ENCODE measurements around the gene KDM7A. TPM values are rescaled to one million over a fixed set of nuclear protein-coding genes. Genes with fewer than 3 reads are reported as not detected.

Gene KDM7A
- total RNA-seq, 6 donors from 2014 or later, result 12.9 to 41.8 (median 18.2) TPM

DNA sequence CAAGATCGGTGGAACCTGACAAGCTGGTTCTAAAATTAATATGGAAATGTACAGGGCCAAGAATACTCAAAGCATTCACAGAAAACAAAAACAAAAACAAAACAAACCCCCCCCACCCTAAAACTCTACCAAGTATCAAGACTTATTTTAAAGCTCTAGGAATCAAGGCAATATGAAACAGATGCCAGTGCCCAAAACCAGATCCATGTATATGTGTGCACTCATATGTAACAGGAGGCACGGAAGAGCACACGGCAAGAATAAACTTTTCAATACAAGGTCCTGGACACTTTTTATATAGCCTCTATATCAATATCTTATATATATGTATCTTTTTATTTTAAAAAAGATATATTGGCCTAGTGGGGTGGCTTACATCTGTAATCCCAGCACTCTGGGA, 35.5 kb downstream of the KDM7A start:
- no peak for ATAC-seq (ENCODE audit: low FRiP score in 2 of 2)
- H3K36me3 ChIP-seq, result peaks cover 0 to 8% (median 0%) of the 10 kb centered on the region in 4 donors
- no peak overlapping the region for H3K27ac ChIP-seq
- H3K27me3 ChIP-seq, result no peaks in the 10 kb centered on the region
- H3K9me3 ChIP-seq, result no peaks in the 10 kb centered on the region
- no peaks in the 10 kb centered on the region for H3K4me1 ChIP-seq
- WGBS, 2 donors, result 95 to 96% methylated on average over 3 of the region's 3 CpGs
- no peak for DNase-seq
- TF ChIP-seq, protein P1, sequence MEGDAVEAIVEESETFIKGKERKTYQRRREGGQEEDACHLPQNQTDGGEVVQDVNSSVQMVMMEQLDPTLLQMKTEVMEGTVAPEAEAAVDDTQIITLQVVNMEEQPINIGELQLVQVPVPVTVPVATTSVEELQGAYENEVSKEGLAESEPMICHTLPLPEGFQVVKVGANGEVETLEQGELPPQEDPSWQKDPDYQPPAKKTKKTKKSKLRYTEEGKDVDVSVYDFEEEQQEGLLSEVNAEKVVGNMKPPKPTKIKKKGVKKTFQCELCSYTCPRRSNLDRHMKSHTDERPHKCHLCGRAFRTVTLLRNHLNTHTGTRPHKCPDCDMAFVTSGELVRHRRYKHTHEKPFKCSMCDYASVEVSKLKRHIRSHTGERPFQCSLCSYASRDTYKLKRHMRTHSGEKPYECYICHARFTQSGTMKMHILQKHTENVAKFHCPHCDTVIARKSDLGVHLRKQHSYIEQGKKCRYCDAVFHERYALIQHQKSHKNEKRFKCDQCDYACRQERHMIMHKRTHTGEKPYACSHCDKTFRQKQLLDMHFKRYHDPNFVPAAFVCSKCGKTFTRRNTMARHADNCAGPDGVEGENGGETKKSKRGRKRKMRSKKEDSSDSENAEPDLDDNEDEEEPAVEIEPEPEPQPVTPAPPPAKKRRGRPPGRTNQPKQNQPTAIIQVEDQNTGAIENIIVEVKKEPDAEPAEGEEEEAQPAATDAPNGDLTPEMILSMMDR (IDR thresholded peaks at IDR 0.05), result no peak
- TF ChIP-seq EP300 (IDR thresholded peaks at IDR 0.05) (no peak), POLR2A (IDR thresholded peaks at IDR 0.05) (no peak), POLR2AphosphoS5 (IDR thresholded peaks at IDR 0.05) (no peak)
- H3K4me3 ChIP-seq, result no peak overlapping the region

DNA sequence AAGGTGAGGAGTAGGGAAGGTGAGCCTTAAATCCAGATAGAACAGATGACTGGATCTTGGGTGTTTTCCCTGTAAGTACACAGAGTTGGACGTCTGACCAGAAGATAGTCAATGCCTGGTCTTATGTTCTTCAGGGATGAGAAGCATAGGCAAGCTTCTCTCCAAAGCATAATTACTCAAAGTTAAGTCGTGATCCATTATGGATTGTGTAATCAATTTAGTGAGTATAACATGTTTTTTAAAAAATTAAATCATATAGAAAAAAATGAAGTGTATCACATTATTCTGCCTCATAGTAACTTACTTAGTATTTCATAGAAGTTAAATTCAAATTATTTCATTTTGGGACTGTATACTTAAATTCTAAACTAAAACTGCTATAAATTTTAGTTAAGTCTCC, 39.7 kb downstream of the KDM7A start:
- ATAC-seq (ENCODE audit: low FRiP score in 2 of 2) (no peak), DNase-seq (no peak)
- H3K36me3 ChIP-seq, result peaks cover 0 to 17% (median 7%) of the 10 kb centered on the region in 4 donors
- H3K27ac ChIP-seq, result no peak overlapping the region
- WGBS, 2 donors, result 91 to 96% methylated on average over 2 of the region's 2 CpGs
- H3K4me1 ChIP-seq, result no peaks in the 10 kb centered on the region
- TF ChIP-seq, protein P1 (IDR thresholded peaks at IDR 0.05), result no peak
- TF ChIP-seq POLR2AphosphoS5 (IDR thresholded peaks at IDR 0.05) (no peak), POLR2A (IDR thresholded peaks at IDR 0.05) (no peak), EP300 (IDR thresholded peaks at IDR 0.05) (no peak)
- H3K27me3 ChIP-seq, result no peaks in the 10 kb centered on the region
- no peaks in the 10 kb centered on the region for H3K9me3 ChIP-seq
- no peak overlapping the region for H3K4me3 ChIP-seq

DNA sequence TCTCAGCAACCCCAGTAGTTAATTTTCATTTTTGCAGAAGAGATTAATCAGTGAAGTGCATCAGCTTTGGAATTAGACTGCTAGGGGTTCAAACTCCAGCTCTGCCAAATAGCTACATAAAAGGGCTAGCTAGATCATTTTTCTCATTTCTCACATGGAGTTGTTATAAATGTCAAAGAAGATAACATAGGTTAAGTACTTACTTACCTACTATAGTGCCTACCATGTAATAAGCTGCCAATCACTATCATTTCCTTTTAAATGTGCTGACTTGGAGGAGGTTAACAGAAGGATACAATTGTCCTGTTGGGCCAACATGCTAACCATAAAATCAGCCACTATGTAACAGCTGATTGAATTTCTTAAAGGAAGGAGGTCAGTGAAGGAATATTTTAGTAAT, 40.7 kb downstream of the KDM7A start:
- TF ChIP-seq EP300 (IDR thresholded peaks at IDR 0.05) (no peak), POLR2AphosphoS5 (IDR thresholded peaks at IDR 0.05) (no peak), POLR2A (IDR thresholded peaks at IDR 0.05) (no peak)
- TF ChIP-seq, protein P1 (IDR thresholded peaks at IDR 0.05), result no peak
- Histone ChIP-seq H3K27ac (no peak overlapping the region), H3K9me3 (no peaks in the 10 kb centered on the region), H3K4me1 (no peaks in the 10 kb centered on the region), H3K36me3 (peaks cover 0 to 27% (median 9%) of the 10 kb centered on the region in 4 donors), H3K27me3 (no peaks in the 10 kb centered on the region), H3K4me3 (no peak overlapping the region)
- no peak for ATAC-seq (ENCODE audit: low FRiP score in 2 of 2)
- DNase-seq, result no peak

DNA sequence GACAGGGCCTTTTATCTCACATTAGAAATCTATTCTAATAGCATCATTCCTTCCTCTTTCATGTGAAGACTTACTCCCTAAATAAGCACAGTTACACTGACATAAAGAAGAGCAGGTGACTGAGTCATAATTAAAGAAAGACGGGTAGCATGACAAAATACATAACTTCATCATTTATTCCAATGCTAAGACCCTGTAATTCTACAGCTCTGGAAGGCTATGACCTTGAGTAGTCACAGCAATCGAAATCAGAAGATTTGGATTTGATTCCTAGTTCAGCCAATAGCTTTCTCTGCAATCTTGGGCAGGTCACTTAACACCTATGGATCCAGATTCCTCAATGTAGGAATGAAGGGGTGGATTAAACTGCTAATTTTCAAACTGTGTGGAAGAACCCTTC, 42.7 kb downstream of the KDM7A start:
- no peak overlapping the region for H3K27ac ChIP-seq
- no peak for ATAC-seq (ENCODE audit: low FRiP score in 2 of 2)
- no peak overlapping the region for H3K4me3 ChIP-seq
- TF ChIP-seq POLR2AphosphoS5 (IDR thresholded peaks at IDR 0.05), result no peak
- no peak for TF ChIP-seq POLR2A (IDR thresholded peaks at IDR 0.05)
- TF ChIP-seq, protein P1 (IDR thresholded peaks at IDR 0.05), result no peak
- no peak for TF ChIP-seq EP300 (IDR thresholded peaks at IDR 0.05)
- no peaks in the 10 kb centered on the region for H3K9me3 ChIP-seq
- no peaks in the 10 kb centered on the region for H3K4me1 ChIP-seq
- DNase-seq, result no peak
- WGBS, 2 donors, result 95 to 97% methylated on average over 2 of the region's 2 CpGs
- H3K36me3 ChIP-seq, result peaks cover 4 to 44% (median 12%) of the 10 kb centered on the region in 4 donors
- no peaks in the 10 kb centered on the region for H3K27me3 ChIP-seq

GRCh38 chr7:140127360-140128127, 49.2 kb downstream of the KDM7A start:
- Histone ChIP-seq H3K27ac (no peak overlapping the region), H3K27me3 (no peaks in the 10 kb centered on the region), H3K4me1 (no peaks in the 10 kb centered on the region), H3K36me3 (peaks cover 9 to 85% (median 23%) of the 10 kb centered on the region in 4 donors), H3K9me3 (no peaks in the 10 kb centered on the region), H3K4me3 (no peak overlapping the region)
- DNase-seq, result no peak
- TF ChIP-seq EP300 (IDR thresholded peaks at IDR 0.05), result no peak
- no peak for ATAC-seq (ENCODE audit: low FRiP score in 2 of 2)
- WGBS, 2 donors, result 100% methylated on average over 1 of the region's 1 CpG

Data from upper lobe of left lung (tissue), 6 donors.